HG02840 (cell line): ENCODE data around the gene ARHGAP26.

ENCODE experiments used
- ATAC-seq: cut with Tn5 transposase; IDR thresholded peaks from one replicate; pipeline ENCODE4 v1.9.1; 2021; ENCODE audit warnings: mild to moderate bottlenecking, moderate library complexity, moderate number of reproducible peaks; ENCODE audit not compliant: unreplicated experiment, low FRiP score

ARHGAP26 gene

GRCh38 chr5:142844866-142845265 is 74.7 kb downstream of the ARHGAP26 start:
- no peak for ATAC-seq

DNA sequence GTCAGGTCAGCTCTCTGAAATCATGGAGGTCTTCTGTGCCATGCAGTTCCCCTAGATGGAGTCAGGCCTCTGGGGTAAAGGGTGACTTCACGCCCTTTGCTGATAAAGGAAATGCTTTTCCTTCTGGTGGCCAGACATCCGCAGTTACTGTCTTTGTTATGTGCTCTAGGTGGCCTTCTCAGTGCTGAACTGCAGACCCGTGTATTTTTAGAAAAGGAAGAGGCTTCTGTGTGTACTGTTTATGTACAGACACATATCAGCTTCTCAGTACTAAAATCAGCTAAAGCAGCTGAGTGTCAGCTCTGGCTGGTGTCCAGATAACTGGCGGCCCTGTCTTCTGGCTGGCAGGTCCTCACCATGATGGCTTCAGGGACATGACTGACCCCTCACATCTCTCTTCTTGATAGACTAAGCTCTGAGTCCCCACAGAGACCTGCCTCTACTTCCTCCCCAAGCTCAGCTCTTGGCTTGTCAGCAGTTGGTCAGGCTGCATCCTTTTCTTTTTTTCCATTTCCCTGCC is 75.3 kb downstream of the ARHGAP26 start:
- no peak for ATAC-seq

GRCh38 chr5:142845954-142846398 is 75.8 kb downstream of the ARHGAP26 start:
- ATAC-seq = no peak

GRCh38 chr5:142846406-142846805 is 76.2 kb downstream of the ARHGAP26 start:
- no peak for ATAC-seq

DNA sequence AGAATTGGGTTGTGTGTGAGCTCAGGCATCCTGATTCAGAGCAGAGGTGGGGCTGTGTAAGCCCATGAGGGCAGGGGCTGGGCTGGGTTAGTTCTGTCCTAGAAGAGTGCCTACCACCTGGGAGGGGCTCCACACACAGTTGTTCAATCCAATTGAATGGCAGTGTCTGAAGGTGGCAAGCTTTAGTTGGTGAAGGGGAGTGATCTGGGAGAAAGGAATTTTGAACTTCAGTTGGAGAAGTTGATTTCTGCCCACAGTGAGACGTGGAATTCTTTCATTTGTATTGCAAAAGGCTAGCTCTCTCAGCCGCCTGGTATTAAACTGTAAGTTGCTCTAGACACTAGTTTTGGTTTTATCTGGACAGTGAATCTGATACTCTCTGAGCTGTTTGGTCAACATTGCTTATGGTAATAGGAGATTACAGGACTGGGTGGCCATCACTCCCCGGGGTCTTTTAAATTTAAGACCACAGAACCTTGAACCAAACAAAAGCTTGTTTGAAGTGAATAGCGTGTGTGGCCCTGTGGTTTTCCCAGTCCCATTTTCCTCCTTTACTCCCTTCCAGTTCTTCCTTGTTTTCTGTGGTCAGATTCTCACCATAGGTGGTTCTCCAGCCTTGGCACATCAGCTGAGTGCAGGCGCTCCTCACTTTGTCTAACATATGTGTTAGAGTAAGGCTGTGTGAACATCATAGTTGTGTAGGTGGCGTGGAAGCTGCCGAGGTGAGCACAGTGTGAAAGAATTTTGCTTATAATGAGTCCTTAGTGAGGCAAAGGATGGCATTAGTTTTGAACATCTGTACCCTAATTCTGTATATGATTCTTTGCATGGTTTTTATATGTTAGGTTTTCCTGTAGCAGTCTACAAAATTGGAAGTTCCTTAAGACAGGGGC is 78.0 kb downstream of the ARHGAP26 start:
- ATAC-seq = no peak

DNA sequence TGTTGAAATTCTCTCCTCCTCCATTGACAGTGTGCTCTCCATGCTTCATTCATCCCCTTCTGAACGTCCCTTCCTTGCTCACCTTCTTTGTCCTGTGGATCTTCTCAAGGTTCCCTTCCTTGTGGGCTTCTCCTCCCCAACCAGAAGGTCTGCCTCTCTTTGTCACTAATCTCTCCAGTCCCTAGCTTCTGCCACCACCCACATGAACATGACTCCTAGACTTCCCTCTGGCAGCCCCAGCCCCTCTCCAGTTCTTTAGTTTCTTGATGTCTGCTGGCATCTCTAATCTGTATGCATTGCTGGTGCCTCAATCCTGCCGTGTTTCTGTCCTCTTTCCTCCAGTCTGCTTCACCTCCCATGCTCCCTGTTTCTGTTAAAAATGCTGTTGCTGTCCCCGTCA is 79.3 kb downstream of the ARHGAP26 start:
- no peak for ATAC-seq

GRCh38 chr5:142849880-142850279 is 79.7 kb downstream of the ARHGAP26 start:
- no peak for ATAC-seq

- no peak for ATAC-seq
These were observed 81.6 kb downstream of the ARHGAP26 start for GRCh38 chr5:142851731-142852130.

DNA sequence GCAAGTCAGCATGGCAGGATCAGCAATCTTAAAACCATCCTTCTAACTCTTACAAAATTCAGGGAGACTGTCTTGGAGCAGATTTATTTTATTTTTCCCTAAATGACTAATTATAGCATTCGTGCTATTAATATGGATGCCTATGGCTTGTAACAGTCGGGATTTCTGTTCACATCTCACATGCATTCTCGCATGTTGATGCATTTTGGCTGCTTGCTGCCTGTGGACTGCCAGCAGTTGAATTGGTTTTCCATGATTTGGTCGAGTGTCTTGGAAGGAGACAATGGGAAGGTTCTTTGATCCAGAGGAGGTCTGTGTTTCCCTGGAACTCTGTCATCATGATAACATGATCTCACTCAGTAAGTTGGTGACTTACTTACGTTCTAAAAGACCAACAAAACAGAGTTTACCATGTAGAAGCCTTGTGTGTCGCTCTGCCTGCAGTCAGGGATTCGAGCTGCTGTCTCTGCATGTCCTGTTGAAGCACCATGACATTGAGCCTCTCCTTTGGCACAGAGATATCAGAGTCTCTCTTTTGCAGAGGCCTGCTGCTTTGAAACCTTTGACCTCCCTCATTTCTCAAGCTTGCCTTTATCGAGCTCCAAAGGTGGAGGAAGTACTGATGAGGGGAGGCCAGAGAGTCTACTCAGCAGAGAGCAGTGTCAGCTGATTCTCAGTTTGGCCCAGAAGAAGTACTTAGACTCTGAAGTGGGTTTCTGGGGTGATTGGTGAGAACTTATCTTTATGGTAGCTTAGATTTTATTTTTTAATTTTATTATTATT is 82.4 kb downstream of the ARHGAP26 start:
- no peak for ATAC-seq

- ATAC-seq = no peak
These were observed 83.5 kb downstream of the ARHGAP26 start for GRCh38 chr5:142853682-142854081.

DNA sequence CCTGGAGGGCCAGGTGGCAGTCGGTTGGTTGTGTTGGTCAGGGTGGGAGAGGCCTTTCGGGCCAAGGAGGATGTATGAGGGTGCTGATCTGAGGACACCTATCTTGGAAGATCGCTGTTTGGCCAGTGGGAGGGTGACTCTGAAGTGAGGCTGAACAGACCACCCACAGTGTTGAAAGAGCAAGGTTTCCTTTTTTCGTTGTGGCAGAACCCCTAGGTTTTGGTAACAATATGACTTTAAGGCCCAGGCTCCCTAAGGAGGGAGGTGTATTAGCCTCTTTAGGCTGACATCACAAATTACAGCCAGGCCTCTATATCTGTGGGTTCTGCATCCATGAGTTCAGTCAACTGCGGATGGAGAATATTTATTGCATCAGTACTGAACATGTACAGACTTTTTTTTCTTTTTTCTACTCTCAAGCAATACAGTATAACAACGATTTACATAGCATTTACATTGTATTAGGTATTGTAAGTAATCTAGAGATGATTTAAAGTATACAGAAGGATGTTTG is 86.1 kb downstream of the ARHGAP26 start:
- ATAC-seq = no peak

GRCh38 chr5:142857405-142857804 is 87.2 kb downstream of the ARHGAP26 start:
- no peak for ATAC-seq

GRCh38 chr5:142859037-142859436 is 88.9 kb downstream of the ARHGAP26 start:
- ATAC-seq = no peak

DNA sequence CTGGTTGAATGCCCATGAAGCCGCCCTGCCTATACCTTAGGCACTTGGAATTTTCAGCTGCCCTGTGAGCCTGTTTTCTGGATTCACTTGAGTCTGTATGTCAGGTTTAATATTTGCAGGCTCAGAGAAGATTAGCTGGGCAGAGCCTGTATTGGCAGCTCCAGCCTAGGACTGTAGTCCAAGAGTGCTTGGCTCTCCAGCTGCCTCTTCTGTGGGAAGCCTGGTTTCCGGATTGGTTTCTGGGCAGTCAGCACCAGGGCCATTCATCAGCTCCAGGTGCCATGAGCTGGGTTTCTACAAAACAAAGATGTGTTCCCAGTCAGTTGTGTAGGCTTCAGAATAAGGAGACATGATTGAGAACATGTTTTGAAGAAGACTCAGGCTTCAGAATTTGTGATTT is 90.1 kb downstream of the ARHGAP26 start:
- no peak for ATAC-seq

DNA sequence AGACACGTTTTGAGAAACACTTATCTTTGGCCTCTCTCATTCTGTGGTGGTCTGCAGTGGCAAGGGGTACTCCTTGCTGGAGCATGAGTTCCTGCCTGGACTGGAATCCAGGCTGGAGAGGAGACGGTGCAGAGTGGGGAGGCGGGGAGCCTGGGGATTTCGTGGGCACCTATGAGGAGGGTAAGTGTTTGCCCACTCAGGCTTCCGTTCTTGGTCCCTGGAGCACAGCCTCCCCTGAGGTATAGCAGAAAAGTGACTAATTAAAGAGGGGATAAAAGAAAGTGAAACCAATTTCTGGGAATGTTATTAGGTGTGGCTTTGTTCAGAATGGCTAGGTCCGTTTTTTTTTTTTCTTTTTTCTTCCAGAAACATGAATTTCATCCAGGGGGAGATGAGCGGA is 90.8 kb downstream of the ARHGAP26 start:
- no peak for ATAC-seq

GRCh38 chr5:142862594-142862993 is 92.4 kb downstream of the ARHGAP26 start:
- no peak for ATAC-seq

GRCh38 chr5:142863856-142864255 is 93.7 kb downstream of the ARHGAP26 start:
- no peak for ATAC-seq

- no peak for ATAC-seq
These were observed 94.4 kb downstream of the ARHGAP26 start for GRCh38 chr5:142864290-142865260.

DNA sequence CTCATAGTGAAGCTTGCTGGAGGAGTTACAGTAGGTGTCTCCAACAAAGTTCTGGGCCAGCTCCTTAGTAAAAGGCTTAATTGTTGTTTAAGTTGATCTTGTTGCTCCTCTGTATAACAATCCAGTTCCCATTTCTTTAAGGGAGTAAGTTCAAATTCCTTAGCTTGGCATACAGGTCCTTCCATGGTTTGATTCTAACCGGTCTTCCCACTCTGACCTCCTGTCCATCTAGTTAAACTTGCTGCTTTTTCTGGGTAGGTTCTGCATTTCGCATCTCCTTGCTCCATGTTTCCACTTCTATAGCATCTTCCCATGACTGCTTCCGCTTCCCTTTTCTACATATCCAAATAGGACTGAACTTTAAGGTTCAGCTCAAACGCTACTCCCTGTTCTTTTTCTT is 95.5 kb downstream of the ARHGAP26 start:
- ATAC-seq = no peak
